Natural killer cell (primary cell): Measurements from ENCODE around the gene PRPSAP2. TPM values are rescaled to one million over a fixed set of nuclear protein-coding genes. Genes with fewer than 3 reads are reported as not detected.

Experiments
- ATAC-seq, 3 donors: fragments of 150-1000 bp in 2 of 3; fragments of 200-7000 bp in 1 of 3; cut with Tn5 transposase; 1 replicate in 1 of 3; 2 replicates in 2 of 3; pipeline ENCODE4 v1.10.0; 2021; ENCODE audit warnings: mild to moderate bottlenecking in 2 of 3, moderate library complexity in 2 of 3
- DNase-seq, 2 donors: peaks; one replicate each; pipeline versions ENCODE4 v3.0.0 to v3.0.0-alpha.2; 2013 to 2021; ENCODE audit warnings: mixed read lengths in 1 of 2
- H3K27ac ChIP-seq: one replicate; pipeline ENCODE4 v1.5.1; 2013; ENCODE audit warnings: mild to moderate bottlenecking, low read length
- H3K27me3 ChIP-seq: one replicate; pipeline ENCODE4 v1.6.1; 2013; ENCODE audit warnings: low read length; ENCODE audit not compliant: control insufficient read depth, insufficient read depth
- H3K36me3 ChIP-seq: one replicate; pipeline ENCODE4 v1.6.1; 2013; ENCODE audit warnings: low read length; ENCODE audit not compliant: control insufficient read depth, insufficient read depth
- H3K4me1 ChIP-seq: one replicate; pipeline ENCODE4 v1.6.1; 2013; ENCODE audit warnings: low read length; ENCODE audit not compliant: control insufficient read depth, insufficient read depth
- H3K4me3 ChIP-seq: one replicate; pipeline ENCODE4 v1.5.1; 2013; ENCODE audit warnings: low read length
- H3K9me3 ChIP-seq: one replicate; pipeline ENCODE4 v1.6.1; 2013; ENCODE audit warnings: low read length; ENCODE audit not compliant: control insufficient read depth, insufficient read depth
- H3K27ac Mint-ChIP-seq, 2 donors: one replicate each; pipeline ENCODE4 v1.8.0; 2022; ENCODE audit warnings: mild to moderate bottlenecking in 2 of 2, mixed read lengths in 2 of 2, moderate library complexity in 1 of 2
- H3K27me3 Mint-ChIP-seq, 2 donors: one replicate each; pipeline ENCODE4 v1.8.0; 2022; ENCODE audit warnings: low read depth in 2 of 2, mixed read lengths in 2 of 2
- H3K36me3 Mint-ChIP-seq: one replicate; pipeline ENCODE4 v1.8.0; 2022; ENCODE audit warnings: mixed read lengths
- H3K4me1 Mint-ChIP-seq, 2 donors: one replicate each; pipeline ENCODE4 v1.8.0; 2022; ENCODE audit warnings: mixed read lengths in 2 of 2
- H3K4me3 Mint-ChIP-seq: one replicate; pipeline ENCODE4 v1.8.0; 2022; ENCODE audit warnings: mild to moderate bottlenecking, moderate library complexity, mixed read lengths
- H3K9me3 Mint-ChIP-seq, 2 donors: one replicate each; pipeline ENCODE4 v1.8.0; 2022; ENCODE audit warnings: mixed read lengths in 2 of 2
- WGBS: methylation state at CpG from one replicate; pipeline ENCODE4 v1.1.7; 2013; ENCODE audit warnings: missing lambda C conversion rate; ENCODE audit not compliant: insufficient coverage; 5-methylcytosine and 5-hydroxymethylcytosine counted together
- intact Hi-C: fragments of 100-400 bp; cut with micrococcal nuclease; formaldehyde crosslinking; loops from one replicate; pipeline ENCODE4 v1.14.2; 2022
- total RNA-seq, 4 donors: library from RNA; stranded (reverse); fragments of 120-200 nt in 1 of 4; gene quantifications; one replicate each; pipeline versions ENCODE4 v1.2.3 to v1.2.4, GENCODE V29; 2013 to 2022
- TF ChIP-seq, protein P1 (sequence below): fragments of 200-600 bp; IDR thresholded peaks from one replicate; pipeline ENCODE4 v1.8.0; 2022; ENCODE audit warnings: antibody characterized with exemption

Gene PRPSAP2
- total RNA-seq, 3 donors from 2014 or later (not counting 1 experiment from before 2014, with no cell fraction given): 33.4 to 48.2 (median 33.8) TPM

DNA sequence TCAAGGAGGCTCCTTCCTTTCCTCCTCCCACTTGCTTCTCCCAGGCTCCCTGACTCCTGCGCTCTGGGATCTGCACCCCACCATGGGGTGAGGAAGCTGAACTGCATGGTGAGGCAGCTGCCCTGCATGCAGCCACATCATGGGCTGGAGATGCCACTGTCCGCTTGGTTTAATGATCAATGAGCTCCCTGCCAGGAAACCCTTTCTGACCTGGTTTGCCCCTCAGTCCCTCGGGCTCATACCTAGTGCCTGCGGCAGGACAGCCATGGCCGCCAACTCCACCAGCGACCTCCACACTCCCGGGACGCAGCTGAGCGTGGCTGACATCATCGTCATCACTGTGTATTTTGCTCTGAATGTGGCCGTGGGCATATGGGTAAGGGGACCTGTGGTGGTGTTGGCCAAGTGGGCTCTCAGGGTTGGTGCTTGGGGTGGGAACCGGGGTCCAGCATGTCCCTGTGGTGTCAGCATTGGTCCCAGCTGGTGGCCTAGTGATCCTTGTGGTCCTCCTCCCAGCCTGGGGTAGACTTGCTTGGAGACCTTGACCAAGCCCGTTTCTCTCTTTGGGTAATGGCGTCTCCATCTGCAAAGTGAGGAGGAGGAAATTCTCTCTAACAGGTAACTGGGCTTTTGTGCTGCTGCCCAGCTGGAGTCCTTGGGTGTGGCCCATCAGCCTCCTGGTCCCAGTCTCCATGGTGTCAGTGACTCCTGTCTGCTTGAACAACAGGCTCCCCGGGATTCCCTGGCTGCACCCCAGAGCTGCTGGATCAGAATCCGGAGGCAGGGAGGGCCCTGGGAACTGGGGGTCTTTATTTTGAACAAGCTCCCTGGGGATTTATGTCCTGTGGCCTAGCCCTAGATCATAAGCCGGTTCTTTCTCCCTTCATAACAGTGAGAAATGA, 94.3 kb downstream of the PRPSAP2 start, which contains the start of gene SLC5A10:
TSS of gene SLC5A10 (plus strand) at position 225 of the 902 bp plus-strand sequence. CDS start at position 266, 41 bp downstream.
- Mint-ChIP-seq H3K4me3 (no peak within 1 kb of the TSS), H3K27ac (no peak within 1 kb of the TSS), H3K27me3 (peaks cover 0 to 12% of the 10 kb centered on the region in 2 donors), H3K9me3 (no peaks in the 10 kb centered on the region), H3K36me3 (no peaks in the 10 kb centered on the region), H3K4me1 (peaks cover 5% of the 10 kb centered on the region in 2 donors)
- TF ChIP-seq, protein P1, sequence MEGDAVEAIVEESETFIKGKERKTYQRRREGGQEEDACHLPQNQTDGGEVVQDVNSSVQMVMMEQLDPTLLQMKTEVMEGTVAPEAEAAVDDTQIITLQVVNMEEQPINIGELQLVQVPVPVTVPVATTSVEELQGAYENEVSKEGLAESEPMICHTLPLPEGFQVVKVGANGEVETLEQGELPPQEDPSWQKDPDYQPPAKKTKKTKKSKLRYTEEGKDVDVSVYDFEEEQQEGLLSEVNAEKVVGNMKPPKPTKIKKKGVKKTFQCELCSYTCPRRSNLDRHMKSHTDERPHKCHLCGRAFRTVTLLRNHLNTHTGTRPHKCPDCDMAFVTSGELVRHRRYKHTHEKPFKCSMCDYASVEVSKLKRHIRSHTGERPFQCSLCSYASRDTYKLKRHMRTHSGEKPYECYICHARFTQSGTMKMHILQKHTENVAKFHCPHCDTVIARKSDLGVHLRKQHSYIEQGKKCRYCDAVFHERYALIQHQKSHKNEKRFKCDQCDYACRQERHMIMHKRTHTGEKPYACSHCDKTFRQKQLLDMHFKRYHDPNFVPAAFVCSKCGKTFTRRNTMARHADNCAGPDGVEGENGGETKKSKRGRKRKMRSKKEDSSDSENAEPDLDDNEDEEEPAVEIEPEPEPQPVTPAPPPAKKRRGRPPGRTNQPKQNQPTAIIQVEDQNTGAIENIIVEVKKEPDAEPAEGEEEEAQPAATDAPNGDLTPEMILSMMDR: no peak
- intact Hi-C loops: no loop called here
- 88% methylated on average over 16 of the region's 17 CpGs for WGBS
- Histone ChIP-seq H3K9me3 (no peaks in the 10 kb centered on the region), H3K4me3 (no peak within 1 kb of the TSS), H3K27ac (no peak within 1 kb of the TSS), H3K4me1 (peaks cover 9% of the 10 kb centered on the region), H3K27me3 (no peaks in the 10 kb centered on the region), H3K36me3 (no peaks in the 10 kb centered on the region)
- ATAC-seq: no peak
- no peak for DNase-seq

DNA sequence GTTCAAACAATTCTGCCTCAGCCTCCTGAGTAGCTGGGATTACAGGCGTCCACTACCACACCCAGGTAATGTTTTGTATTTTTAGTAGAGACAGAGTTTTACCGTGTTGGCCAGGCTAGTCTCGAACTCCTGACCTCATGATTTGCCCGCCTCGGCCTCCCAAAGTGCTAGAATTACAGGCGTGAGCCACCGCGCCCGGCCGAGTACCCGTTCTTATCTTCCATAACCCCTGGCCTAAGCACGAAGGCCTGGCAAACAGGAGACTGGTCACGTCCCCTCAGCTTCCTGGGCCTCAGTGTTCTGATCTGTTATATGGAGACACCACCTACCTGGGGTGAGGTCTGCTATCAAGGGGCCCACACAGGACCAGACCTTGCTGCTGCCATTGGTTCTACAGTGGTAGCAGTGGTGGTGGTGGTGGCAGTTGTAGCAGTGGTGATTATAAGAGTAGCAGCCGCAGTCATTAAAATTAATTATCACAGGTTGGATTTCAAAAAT, 95.3 kb downstream of the PRPSAP2 start:
- TF ChIP-seq, protein P1: no peak
- H3K4me3 ChIP-seq: no peak overlapping the region
- WGBS: 95% methylated on average over 14 of the region's 14 CpGs
- Mint-ChIP-seq H3K27me3 (peaks cover 0 to 14% of the 10 kb centered on the region in 2 donors), H3K4me1 (peaks cover 5% of the 10 kb centered on the region in 2 donors), H3K27ac (no peak overlapping the region), H3K9me3 (no peaks in the 10 kb centered on the region), H3K4me3 (no peak overlapping the region), H3K36me3 (no peaks in the 10 kb centered on the region)
- ATAC-seq (no peak), DNase-seq (no peak)
- intact Hi-C loops: no loop called here
- no peaks in the 10 kb centered on the region for H3K27me3 ChIP-seq
- H3K27ac ChIP-seq: no peak overlapping the region
- H3K9me3 ChIP-seq: no peaks in the 10 kb centered on the region
- no peaks in the 10 kb centered on the region for H3K36me3 ChIP-seq
- H3K4me1 ChIP-seq: peaks cover 9% of the 10 kb centered on the region

DNA sequence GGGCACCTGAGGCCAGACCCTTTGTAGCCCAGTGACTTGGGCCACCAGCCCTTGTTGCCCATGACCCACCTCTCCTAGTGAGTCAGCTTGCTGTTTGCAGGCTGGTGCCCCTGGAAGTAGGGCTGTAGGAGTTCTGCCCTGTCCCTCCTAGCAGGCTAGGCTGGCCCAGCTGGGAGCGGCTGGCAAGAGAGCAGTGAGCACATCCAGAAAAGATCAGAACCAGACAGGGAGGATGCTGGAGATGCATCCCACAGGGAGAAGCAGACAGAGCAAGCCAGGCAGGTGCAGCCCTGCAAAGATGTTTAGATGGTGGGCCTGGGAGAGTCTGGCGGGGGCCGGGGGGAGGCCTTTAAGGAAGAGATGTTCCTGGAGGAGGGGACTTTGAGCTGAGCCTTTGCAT, 96.4 kb downstream of the PRPSAP2 start:
- intact Hi-C loops: no loop called here
- WGBS: 98% methylated on average over 3 of the region's 3 CpGs
- no peaks in the 10 kb centered on the region for H3K9me3 ChIP-seq
- Mint-ChIP-seq H3K4me3 (no peak overlapping the region), H3K4me1 (peaks cover 5% of the 10 kb centered on the region in 2 donors), H3K27me3 (peaks cover 0 to 11% of the 10 kb centered on the region in 2 donors), H3K36me3 (no peaks in the 10 kb centered on the region), H3K9me3 (no peaks in the 10 kb centered on the region), H3K27ac (no peak overlapping the region)
- DNase-seq: no peak
- H3K36me3 ChIP-seq: no peaks in the 10 kb centered on the region
- H3K27me3 ChIP-seq: no peaks in the 10 kb centered on the region
- H3K4me3 ChIP-seq: no peak overlapping the region
- H3K4me1 ChIP-seq: peaks cover 9% of the 10 kb centered on the region
- TF ChIP-seq, protein P1: no peak
- no peak for ATAC-seq
- no peak overlapping the region for H3K27ac ChIP-seq
